H1 (cell line): Measurements from ENCODE around the gene MLLT6. TPM values are rescaled to one million over a fixed set of nuclear protein-coding genes. Genes with fewer than 3 reads are reported as not detected.

Experiments
- BCL11A ChIP-seq, 2 experiments: IDR thresholded peaks; one replicate each; pipeline ENCODE4 v1.6.1; 2011; ENCODE audit warnings: low read depth in 2 of 2, low read length in 2 of 2, mild to moderate bottlenecking in 2 of 2
- CBX5 ChIP-seq: fragments of 300-800, 300-1000 bp; sonication (generic); IDR thresholded peaks from 2 replicates; pipeline ENCODE4 v1.7.1; 2016; ENCODE audit warnings: antibody characterized with exemption, low read length, low read depth
- HDAC2 ChIP-seq, 2 experiments: fragments of 300-600 bp in 1 of 2; sonication (generic) in 1 of 2; IDR thresholded peaks; 2 replicates each; pipeline ENCODE4 v1.6.1; 2011 to 2012; ENCODE audit warnings: low read depth in 2 of 2, low read length in 2 of 2, mild to moderate bottlenecking in 2 of 2, moderate library complexity in 2 of 2, borderline replicate concordance in 1 of 2, inconsistent platforms in 1 of 2
- KDM1A ChIP-seq: fragments of 200-600, 300-600 bp; sonication (generic); IDR thresholded peaks from 2 replicates; pipeline ENCODE4 v1.7.1; 2016; ENCODE audit warnings: mild to moderate bottlenecking, low read length, borderline replicate concordance
- POLR2A ChIP-seq, 2 experiments: IDR thresholded peaks; 1 replicate in 1 of 2; 2 replicates in 1 of 2; pipeline ENCODE4 v1.6.1; 2011; ENCODE audit warnings: low read depth in 2 of 2, low read length in 2 of 2, mild to moderate bottlenecking in 2 of 2; ENCODE audit errors: control extremely low read depth in 1 of 2
- SP2 ChIP-seq: IDR thresholded peaks from 2 replicates; pipeline ENCODE4 v1.6.1; 2012; ENCODE audit warnings: mild to moderate bottlenecking, low read length, inconsistent platforms
- TEAD4 ChIP-seq: IDR thresholded peaks from 2 replicates; pipeline ENCODE4 v1.6.1; 2012; ENCODE audit warnings: low read depth, low read length, inconsistent platforms, mixed read lengths
- polyA plus RNA-seq, 7 experiments: library from polyadenylated mRNA; depleted of rRNA in 3 of 7; stranded (reverse) in 5 of 7; unstranded in 2 of 7; fragments of >200 nt in 5 of 7; fragments of 200-250 nt in 2 of 7; gene quantifications; 1 replicate in 5 of 7; 2 replicates in 1 of 7; 4 replicates in 1 of 7; pipeline versions ENCODE4 v1.2.1 to v1.2.3, GENCODE V29; 2011 to 2013; ENCODE audit warnings: missing spikeins in 2 of 7, mixed read lengths in 2 of 7
- total RNA-seq: library from RNA; stranded (reverse); fragmentation: NEBNext Ultra II Directional; extraction: Animal tissue kit (Norgen Biotek cat#: 25700); gene quantifications from 2 replicates; pipeline ENCODE4 v1.2.1, GENCODE V29; 2021
- TF ChIP-seq, protein P1 (sequence below): fragments of 300-600 bp; sonication (generic); IDR thresholded peaks from 2 replicates; pipeline ENCODE4 v1.7.1; 2012; ENCODE audit warnings: low read length, moderate library complexity, mild to moderate bottlenecking, inconsistent platforms; ENCODE audit not compliant: insufficient replicate concordance
- TF ChIP-seq, protein P2 (sequence below): IDR thresholded peaks from 2 replicates; pipeline ENCODE4 v1.6.1; 2011; ENCODE audit warnings: low read length, improper control_type of control experiment

The MLLT6 gene
- total and polyA plus RNA-seq, 2 of the 8 experiments (the other 6 are each of a cell fraction or from before 2014, with no cell fraction given): 6.5 to 8.0 TPM

DNA sequence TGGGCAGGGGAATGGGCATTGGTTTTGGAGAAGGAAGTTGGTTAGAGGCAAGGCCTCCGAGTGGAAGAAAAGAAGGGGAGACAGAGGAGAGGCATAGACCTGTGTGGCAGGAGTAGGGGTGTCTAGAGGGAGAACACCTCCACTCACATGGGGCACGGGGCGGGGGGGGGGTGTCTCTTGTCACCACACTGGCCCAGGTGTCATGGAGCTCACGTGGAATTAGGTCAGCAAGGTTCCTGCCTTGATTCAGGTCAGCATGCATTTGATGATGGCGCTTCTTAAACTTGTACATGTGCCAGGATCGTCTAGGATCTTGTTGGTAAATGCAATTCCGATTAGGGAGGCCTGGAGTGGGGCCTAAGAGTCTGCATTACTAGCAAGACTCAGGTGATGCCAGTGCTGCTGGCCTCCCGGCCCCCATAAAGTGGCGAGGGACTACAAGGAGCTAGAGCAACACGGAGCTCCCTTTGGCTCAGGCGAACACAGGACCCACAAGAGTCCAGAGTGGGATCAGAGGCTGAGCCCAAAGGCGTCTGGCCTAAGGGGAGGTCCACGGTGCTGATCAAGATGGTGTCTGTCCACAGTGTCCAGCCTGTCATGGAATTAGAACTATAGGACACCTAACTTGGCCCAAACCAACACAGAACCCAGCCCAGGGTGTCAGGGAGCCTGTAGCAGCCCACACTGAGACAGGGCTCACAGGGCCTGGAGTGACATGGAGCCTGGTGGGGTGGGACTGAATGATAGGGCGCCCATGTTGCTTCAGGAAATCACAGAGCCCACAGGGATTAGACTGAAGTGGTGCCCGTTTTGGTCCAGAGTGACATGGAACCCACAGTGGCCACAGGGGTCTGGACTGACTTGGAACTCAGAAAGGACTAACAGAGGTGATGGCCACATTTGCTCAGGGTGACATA, 47.0 kb upstream of the MLLT6 start (continued):
- TF ChIP-seq, protein P1, sequence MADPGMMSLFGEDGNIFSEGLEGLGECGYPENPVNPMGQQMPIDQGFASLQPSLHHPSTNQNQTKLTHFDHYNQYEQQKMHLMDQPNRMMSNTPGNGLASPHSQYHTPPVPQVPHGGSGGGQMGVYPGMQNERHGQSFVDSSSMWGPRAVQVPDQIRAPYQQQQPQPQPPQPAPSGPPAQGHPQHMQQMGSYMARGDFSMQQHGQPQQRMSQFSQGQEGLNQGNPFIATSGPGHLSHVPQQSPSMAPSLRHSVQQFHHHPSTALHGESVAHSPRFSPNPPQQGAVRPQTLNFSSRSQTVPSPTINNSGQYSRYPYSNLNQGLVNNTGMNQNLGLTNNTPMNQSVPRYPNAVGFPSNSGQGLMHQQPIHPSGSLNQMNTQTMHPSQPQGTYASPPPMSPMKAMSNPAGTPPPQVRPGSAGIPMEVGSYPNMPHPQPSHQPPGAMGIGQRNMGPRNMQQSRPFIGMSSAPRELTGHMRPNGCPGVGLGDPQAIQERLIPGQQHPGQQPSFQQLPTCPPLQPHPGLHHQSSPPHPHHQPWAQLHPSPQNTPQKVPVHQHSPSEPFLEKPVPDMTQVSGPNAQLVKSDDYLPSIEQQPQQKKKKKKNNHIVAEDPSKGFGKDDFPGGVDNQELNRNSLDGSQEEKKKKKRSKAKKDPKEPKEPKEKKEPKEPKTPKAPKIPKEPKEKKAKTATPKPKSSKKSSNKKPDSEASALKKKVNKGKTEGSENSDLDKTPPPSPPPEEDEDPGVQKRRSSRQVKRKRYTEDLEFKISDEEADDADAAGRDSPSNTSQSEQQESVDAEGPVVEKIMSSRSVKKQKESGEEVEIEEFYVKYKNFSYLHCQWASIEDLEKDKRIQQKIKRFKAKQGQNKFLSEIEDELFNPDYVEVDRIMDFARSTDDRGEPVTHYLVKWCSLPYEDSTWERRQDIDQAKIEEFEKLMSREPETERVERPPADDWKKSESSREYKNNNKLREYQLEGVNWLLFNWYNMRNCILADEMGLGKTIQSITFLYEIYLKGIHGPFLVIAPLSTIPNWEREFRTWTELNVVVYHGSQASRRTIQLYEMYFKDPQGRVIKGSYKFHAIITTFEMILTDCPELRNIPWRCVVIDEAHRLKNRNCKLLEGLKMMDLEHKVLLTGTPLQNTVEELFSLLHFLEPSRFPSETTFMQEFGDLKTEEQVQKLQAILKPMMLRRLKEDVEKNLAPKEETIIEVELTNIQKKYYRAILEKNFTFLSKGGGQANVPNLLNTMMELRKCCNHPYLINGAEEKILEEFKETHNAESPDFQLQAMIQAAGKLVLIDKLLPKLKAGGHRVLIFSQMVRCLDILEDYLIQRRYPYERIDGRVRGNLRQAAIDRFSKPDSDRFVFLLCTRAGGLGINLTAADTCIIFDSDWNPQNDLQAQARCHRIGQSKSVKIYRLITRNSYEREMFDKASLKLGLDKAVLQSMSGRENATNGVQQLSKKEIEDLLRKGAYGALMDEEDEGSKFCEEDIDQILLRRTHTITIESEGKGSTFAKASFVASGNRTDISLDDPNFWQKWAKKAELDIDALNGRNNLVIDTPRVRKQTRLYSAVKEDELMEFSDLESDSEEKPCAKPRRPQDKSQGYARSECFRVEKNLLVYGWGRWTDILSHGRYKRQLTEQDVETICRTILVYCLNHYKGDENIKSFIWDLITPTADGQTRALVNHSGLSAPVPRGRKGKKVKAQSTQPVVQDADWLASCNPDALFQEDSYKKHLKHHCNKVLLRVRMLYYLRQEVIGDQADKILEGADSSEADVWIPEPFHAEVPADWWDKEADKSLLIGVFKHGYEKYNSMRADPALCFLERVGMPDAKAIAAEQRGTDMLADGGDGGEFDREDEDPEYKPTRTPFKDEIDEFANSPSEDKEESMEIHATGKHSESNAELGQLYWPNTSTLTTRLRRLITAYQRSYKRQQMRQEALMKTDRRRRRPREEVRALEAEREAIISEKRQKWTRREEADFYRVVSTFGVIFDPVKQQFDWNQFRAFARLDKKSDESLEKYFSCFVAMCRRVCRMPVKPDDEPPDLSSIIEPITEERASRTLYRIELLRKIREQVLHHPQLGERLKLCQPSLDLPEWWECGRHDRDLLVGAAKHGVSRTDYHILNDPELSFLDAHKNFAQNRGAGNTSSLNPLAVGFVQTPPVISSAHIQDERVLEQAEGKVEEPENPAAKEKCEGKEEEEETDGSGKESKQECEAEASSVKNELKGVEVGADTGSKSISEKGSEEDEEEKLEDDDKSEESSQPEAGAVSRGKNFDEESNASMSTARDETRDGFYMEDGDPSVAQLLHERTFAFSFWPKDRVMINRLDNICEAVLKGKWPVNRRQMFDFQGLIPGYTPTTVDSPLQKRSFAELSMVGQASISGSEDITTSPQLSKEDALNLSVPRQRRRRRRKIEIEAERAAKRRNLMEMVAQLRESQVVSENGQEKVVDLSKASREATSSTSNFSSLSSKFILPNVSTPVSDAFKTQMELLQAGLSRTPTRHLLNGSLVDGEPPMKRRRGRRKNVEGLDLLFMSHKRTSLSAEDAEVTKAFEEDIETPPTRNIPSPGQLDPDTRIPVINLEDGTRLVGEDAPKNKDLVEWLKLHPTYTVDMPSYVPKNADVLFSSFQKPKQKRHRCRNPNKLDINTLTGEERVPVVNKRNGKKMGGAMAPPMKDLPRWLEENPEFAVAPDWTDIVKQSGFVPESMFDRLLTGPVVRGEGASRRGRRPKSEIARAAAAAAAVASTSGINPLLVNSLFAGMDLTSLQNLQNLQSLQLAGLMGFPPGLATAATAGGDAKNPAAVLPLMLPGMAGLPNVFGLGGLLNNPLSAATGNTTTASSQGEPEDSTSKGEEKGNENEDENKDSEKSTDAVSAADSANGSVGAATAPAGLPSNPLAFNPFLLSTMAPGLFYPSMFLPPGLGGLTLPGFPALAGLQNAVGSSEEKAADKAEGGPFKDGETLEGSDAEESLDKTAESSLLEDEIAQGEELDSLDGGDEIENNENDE: no peak
- TF ChIP-seq TEAD4 (no peak), POLR2A (IDR thresholded peaks at IDR 0.05; ENCODE audit: control extremely low read depth in 1 of 2, low read depth in 2 of 2, low read length in 2 of 2) (no peak), BCL11A (IDR thresholded peaks at IDR 0.05; ENCODE audit: low read depth in 2 of 2, low read length in 2 of 2) (no peak), CBX5 (no peak), KDM1A (no peak), HDAC2 (IDR thresholded peaks at IDR 0.05; ENCODE audit: borderline replicate concordance in 1 of 2, low read depth in 2 of 2, low read length in 2 of 2) (no peak), SP2 (no peak)
- TF ChIP-seq, protein P2, sequence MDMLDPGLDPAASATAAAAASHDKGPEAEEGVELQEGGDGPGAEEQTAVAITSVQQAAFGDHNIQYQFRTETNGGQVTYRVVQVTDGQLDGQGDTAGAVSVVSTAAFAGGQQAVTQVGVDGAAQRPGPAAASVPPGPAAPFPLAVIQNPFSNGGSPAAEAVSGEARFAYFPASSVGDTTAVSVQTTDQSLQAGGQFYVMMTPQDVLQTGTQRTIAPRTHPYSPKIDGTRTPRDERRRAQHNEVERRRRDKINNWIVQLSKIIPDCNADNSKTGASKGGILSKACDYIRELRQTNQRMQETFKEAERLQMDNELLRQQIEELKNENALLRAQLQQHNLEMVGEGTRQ: no peak
